ENCODE data around the gene TICRR. TPM values are rescaled to one million over a fixed set of nuclear protein-coding genes. Genes with fewer than 3 reads are reported as not detected.

The TICRR gene
- total and polyA plus RNA-seq, 2 of the 13 experiments (the other 11 are each of a cell fraction or from before 2014, with no cell fraction given), result 4.1 to 14.3 TPM

GRCh38 chr15:89630974-89631901 lies 56.0 kb downstream of the TICRR start (continued):
- no peak for TF ChIP-seq CCDC6 (CRISPR knock-in tag; IDR thresholded peaks at IDR 0.05)
- TF ChIP-seq RBM39 (IDR thresholded peaks at IDR 0.05; ENCODE audit: low read depth, low read length, poor library complexity, severe bottlenecking), result no peak
- TF ChIP-seq ZNF543 (CRISPR knock-in tag; IDR thresholded peaks at IDR 0.05), result no peak
- no peak for TF ChIP-seq PAF1 (CRISPR knock-in tag; IDR thresholded peaks at IDR 0.05)
- no peak for TF ChIP-seq ERF (CRISPR knock-in tag; IDR thresholded peaks at IDR 0.05)
- TF ChIP-seq POLR2A (IDR thresholded peaks at IDR 0.05; ENCODE audit: insufficient read depth in 1 of 2, low read depth in 2 of 2, low read length in 2 of 2), result peak in 1 of 2 experiments; percentile 33; a peak in 1 of 4 replicates
- TF ChIP-seq, protein P1, sequence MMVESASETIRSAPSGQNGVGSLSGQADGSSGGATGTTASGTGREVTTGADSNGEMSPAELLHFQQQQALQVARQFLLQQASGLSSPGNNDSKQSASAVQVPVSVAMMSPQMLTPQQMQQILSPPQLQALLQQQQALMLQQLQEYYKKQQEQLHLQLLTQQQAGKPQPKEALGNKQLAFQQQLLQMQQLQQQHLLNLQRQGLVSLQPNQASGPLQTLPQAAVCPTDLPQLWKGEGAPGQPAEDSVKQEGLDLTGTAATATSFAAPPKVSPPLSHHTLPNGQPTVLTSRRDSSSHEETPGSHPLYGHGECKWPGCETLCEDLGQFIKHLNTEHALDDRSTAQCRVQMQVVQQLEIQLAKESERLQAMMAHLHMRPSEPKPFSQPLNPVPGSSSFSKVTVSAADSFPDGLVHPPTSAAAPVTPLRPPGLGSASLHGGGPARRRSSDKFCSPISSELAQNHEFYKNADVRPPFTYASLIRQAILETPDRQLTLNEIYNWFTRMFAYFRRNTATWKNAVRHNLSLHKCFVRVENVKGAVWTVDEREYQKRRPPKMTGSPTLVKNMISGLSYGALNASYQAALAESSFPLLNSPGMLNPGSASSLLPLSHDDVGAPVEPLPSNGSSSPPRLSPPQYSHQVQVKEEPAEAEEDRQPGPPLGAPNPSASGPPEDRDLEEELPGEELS (CRISPR knock-in tag; IDR thresholded peaks at IDR 0.05), result no peak
- no peak for TF ChIP-seq BCLAF1 (IDR thresholded peaks at IDR 0.05)
- TF ChIP-seq ZNF207 (IDR thresholded peaks at IDR 0.05; ENCODE audit: borderline replicate concordance), result no peak
- no peak for TF ChIP-seq ZNF251 (CRISPR knock-in tag; IDR thresholded peaks at IDR 0.05)
- no peak for TF ChIP-seq MTA3 (CRISPR knock-in tag; IDR thresholded peaks at IDR 0.05)
- no peak for TF ChIP-seq ZZZ3 (CRISPR knock-in tag; IDR thresholded peaks at IDR 0.05; ENCODE audit: borderline replicate concordance)
- TF ChIP-seq, protein P2, sequence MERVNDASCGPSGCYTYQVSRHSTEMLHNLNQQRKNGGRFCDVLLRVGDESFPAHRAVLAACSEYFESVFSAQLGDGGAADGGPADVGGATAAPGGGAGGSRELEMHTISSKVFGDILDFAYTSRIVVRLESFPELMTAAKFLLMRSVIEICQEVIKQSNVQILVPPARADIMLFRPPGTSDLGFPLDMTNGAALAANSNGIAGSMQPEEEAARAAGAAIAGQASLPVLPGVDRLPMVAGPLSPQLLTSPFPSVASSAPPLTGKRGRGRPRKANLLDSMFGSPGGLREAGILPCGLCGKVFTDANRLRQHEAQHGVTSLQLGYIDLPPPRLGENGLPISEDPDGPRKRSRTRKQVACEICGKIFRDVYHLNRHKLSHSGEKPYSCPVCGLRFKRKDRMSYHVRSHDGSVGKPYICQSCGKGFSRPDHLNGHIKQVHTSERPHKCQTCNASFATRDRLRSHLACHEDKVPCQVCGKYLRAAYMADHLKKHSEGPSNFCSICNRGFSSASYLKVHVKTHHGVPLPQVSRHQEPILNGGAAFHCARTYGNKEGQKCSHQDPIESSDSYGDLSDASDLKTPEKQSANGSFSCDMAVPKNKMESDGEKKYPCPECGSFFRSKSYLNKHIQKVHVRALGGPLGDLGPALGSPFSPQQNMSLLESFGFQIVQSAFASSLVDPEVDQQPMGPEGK (CRISPR knock-in tag; IDR thresholded peaks at IDR 0.05), result no peak
- TF ChIP-seq DMAP1 (CRISPR knock-in tag; IDR thresholded peaks at IDR 0.05), result no peak
- 0 out of 2 replicates have a peak, but pooled peaks have one; percentile 24 for TF ChIP-seq ZBTB38 (CRISPR knock-in tag; IDR thresholded peaks at IDR 0.05)
- TF ChIP-seq RAD21 (CRISPR knock-in tag; IDR thresholded peaks at IDR 0.05), result no peak
- no peak for TF ChIP-seq SMAD9 (CRISPR knock-in tag; IDR thresholded peaks at IDR 0.05)
- TF ChIP-seq HNRNPL (IDR thresholded peaks at IDR 0.05; ENCODE audit: low read depth, low read length), result no peak
- TF ChIP-seq ZNF724P (CRISPR knock-in tag; IDR thresholded peaks at IDR 0.05; ENCODE audit: borderline replicate concordance), result no peak
- no peak for TF ChIP-seq ZNF432 (CRISPR knock-in tag; IDR thresholded peaks at IDR 0.05; ENCODE audit: borderline replicate concordance)
- 0 out of 2 replicates have a peak, but pooled peaks have one; percentile 31 for TF ChIP-seq ZFP91 (CRISPR knock-in tag; IDR thresholded peaks at IDR 0.05; ENCODE audit: borderline replicate concordance)
